IMR-90 (cell line): ENCODE measurements around the gene INPP5A. TPM values are rescaled to one million over a fixed set of nuclear protein-coding genes. Genes with fewer than 3 reads are reported as not detected.

Source experiments
- ATAC-seq: fragments of 200-7000 bp; cut with Tn5 transposase; 2 replicates; pipeline ENCODE4 v1.9.1; 2020; ENCODE audit warnings: low read depth, mild to moderate bottlenecking, moderate library complexity
- BruUV-seq: library from RNA; stranded (reverse); fragments of 400-500 nt; replicated peaks from 2 replicates; lab custom pipeline; 2021; lab: Mats Ljungman, UMichigan
- CTCF ChIA-PET: fragments of 300-600 bp; formaldehyde crosslinking; extraction: SDS; loops from one replicate; lab custom pipeline; 2021; ENCODE audit warnings: antibody characterized with exemption; lab: Yijun Ruan, JAX
- POLR2A ChIA-PET: fragments of 300-600 bp; sonication (Branson Sonifier 250); formaldehyde crosslinking; loops from one replicate; lab custom pipeline; 2022; ENCODE audit warnings: antibody characterized with exemption; ENCODE audit not compliant: unreplicated experiment; lab: Charles Lee
- DNase-seq: peaks from one replicate; pipeline ENCODE4 v3.0.0; 2013
- H2AFZ ChIP-seq: replicated peaks from 2 replicates; pipeline ENCODE3; 2013; ENCODE audit warnings: low read length, mild to moderate bottlenecking; ENCODE audit not compliant: poor library complexity
- H2AK5ac ChIP-seq: 2 replicates; pipeline ENCODE4 v1.6.1; 2013; ENCODE audit warnings: low read depth, low read length, inconsistent platforms
- H2AK9ac ChIP-seq: replicated peaks from 2 replicates; pipeline ENCODE3; 2013; ENCODE audit warnings: mild to moderate bottlenecking, low read depth, low read length, moderate library complexity; ENCODE audit not compliant: poor library complexity
- H2BK120ac ChIP-seq: 2 replicates; pipeline ENCODE4 v1.6.1; 2013; ENCODE audit warnings: low read depth, low read length, inconsistent platforms
- H2BK15ac ChIP-seq: 3 replicates; pipeline ENCODE4 v1.6.1; 2013; ENCODE audit warnings: low read depth, low read length, inconsistent platforms
- H2BK20ac ChIP-seq: 2 replicates; pipeline ENCODE4 v1.6.1; 2013; ENCODE audit warnings: low read depth, mild to moderate bottlenecking, inconsistent platforms, low read length, moderate library complexity
- H2BK5ac ChIP-seq: 2 replicates; pipeline ENCODE4 v1.6.1; 2013; ENCODE audit warnings: mild to moderate bottlenecking, low read depth, low read length, inconsistent platforms; ENCODE audit not compliant: poor library complexity, severe bottlenecking
- H3K14ac ChIP-seq: replicated peaks from 2 replicates; pipeline ENCODE4 v1.6.1; 2013; ENCODE audit warnings: low read depth, low read length, inconsistent platforms
- H3K18ac ChIP-seq: 2 replicates; pipeline ENCODE4 v1.6.1; 2013; ENCODE audit warnings: low read depth, low read length, control low read depth
- H3K23ac ChIP-seq: 2 replicates; pipeline ENCODE4 v1.6.1; 2013; ENCODE audit warnings: low read depth, low read length, inconsistent platforms
- H3K27ac ChIP-seq: 2 replicates; pipeline ENCODE4 v1.5.1; 2013; ENCODE audit warnings: mild to moderate bottlenecking, control low read depth, low read length; ENCODE audit not compliant: insufficient read depth
- H3K27me3 ChIP-seq: 2 replicates; pipeline ENCODE4 v1.6.1; 2013; ENCODE audit warnings: low read length; ENCODE audit not compliant: control insufficient read depth, insufficient read depth
- H3K36me3 ChIP-seq: 2 replicates; pipeline ENCODE4 v1.6.1; 2013; ENCODE audit warnings: low read length, mixed read lengths; ENCODE audit not compliant: control insufficient read depth, insufficient read depth
- H3K4ac ChIP-seq: 2 replicates; pipeline ENCODE4 v1.6.1; 2013; ENCODE audit warnings: low read depth, low read length, inconsistent platforms
- H3K4me1 ChIP-seq: 2 replicates; pipeline ENCODE4 v1.6.1; 2013; ENCODE audit warnings: low read length, mixed read lengths; ENCODE audit not compliant: control insufficient read depth, insufficient read depth
- H3K4me2 ChIP-seq: 2 replicates; pipeline ENCODE4 v1.6.1; 2013; ENCODE audit warnings: low read depth, mild to moderate bottlenecking, control low read depth, low read length, moderate library complexity
- H3K4me3 ChIP-seq: 2 replicates; pipeline ENCODE4 v1.5.1; 2013; ENCODE audit warnings: low read depth, mild to moderate bottlenecking, control low read depth, low read length, moderate library complexity; ENCODE audit not compliant: insufficient read depth
- H3K56ac ChIP-seq: 2 replicates; pipeline ENCODE4 v1.6.1; 2013; ENCODE audit warnings: low read length, inconsistent platforms; ENCODE audit not compliant: insufficient read depth; ENCODE audit errors: extremely low read depth
- H3K79me1 ChIP-seq, 2 experiments: 2 replicates each; pipeline ENCODE4 v1.6.1; 2013; ENCODE audit warnings: low read length in 2 of 2, inconsistent platforms in 1 of 2, low read depth in 1 of 2
- H3K9ac ChIP-seq: 2 replicates; pipeline ENCODE4 v1.6.1; 2013; ENCODE audit warnings: low read depth, low read length, control low read depth
- H3K9me1 ChIP-seq: 2 replicates; pipeline ENCODE4 v1.6.1; 2013; ENCODE audit warnings: low read length, inconsistent platforms; ENCODE audit not compliant: insufficient read depth
- H3K9me3 ChIP-seq: 2 replicates; pipeline ENCODE4 v1.6.1; 2013; ENCODE audit warnings: low read length; ENCODE audit not compliant: control insufficient read depth, insufficient read depth
- H4K20me1 ChIP-seq: 2 replicates; pipeline ENCODE4 v1.6.1; 2013; ENCODE audit warnings: low read length, inconsistent platforms; ENCODE audit not compliant: insufficient read depth
- H4K5ac ChIP-seq: 2 replicates; pipeline ENCODE4 v1.6.1; 2013; ENCODE audit warnings: mild to moderate bottlenecking, low read depth, low read length, control low read depth
- H4K8ac ChIP-seq, 2 experiments: 2 replicates each; pipeline ENCODE4 v1.6.1; 2013; ENCODE audit warnings: low read depth in 2 of 2, low read length in 2 of 2, control low read depth in 1 of 2, inconsistent platforms in 1 of 2
- H4K91ac ChIP-seq: 2 replicates; pipeline ENCODE4 v1.6.1; 2013; ENCODE audit warnings: low read depth, low read length, inconsistent platforms; ENCODE audit not compliant: insufficient read depth
- CEBPB ChIP-seq: IDR thresholded peaks from 2 replicates; pipeline ENCODE4 v1.6.1; 2012; ENCODE audit warnings: low read depth, low read length, improper control_type of control experiment
- CTCF ChIP-seq: conservative IDR thresholded peaks from 2 replicates; pipeline ENCODE4 v1.5.1; 2012; ENCODE audit warnings: mild to moderate bottlenecking, low read depth, low read length, improper control_type of control experiment
- ELK1 ChIP-seq: fragments of 150-350 bp; IDR thresholded peaks from 2 replicates; pipeline ENCODE4 v1.6.1; 2016; ENCODE audit warnings: low read depth, mild to moderate bottlenecking, low read length, moderate library complexity, borderline replicate concordance
- FOS ChIP-seq: fragments of 150-350 bp; IDR thresholded peaks from 2 replicates; pipeline ENCODE4 v1.6.1; 2016; ENCODE audit warnings: low read depth, low read length
- MXI1 ChIP-seq: IDR thresholded peaks from 2 replicates; pipeline ENCODE4 v1.6.1; 2012; ENCODE audit warnings: low read depth, mild to moderate bottlenecking, low read length, moderate library complexity, borderline replicate concordance
- RCOR1 ChIP-seq: IDR thresholded peaks from 2 replicates; pipeline ENCODE4 v1.6.1; 2012; ENCODE audit warnings: mild to moderate bottlenecking, low read length, improper control_type of control experiment; ENCODE audit not compliant: insufficient replicate concordance
- USF2 ChIP-seq: fragments of 150-350 bp; IDR thresholded peaks from 2 replicates; pipeline ENCODE4 v1.6.1; 2017; ENCODE audit warnings: mild to moderate bottlenecking, antibody characterized with exemption, low read length, low read depth
- WGBS, 2 experiments: methylation state at CpG; one replicate each; pipeline versions ENCODE4 v1.1.5 to v1.1.7; 2013; ENCODE audit warnings: missing lambda C conversion rate in 2 of 2; ENCODE audit not compliant: insufficient read length in 1 of 2; ENCODE audit errors: extremely low coverage in 2 of 2; 5-methylcytosine and 5-hydroxymethylcytosine counted together
- dilution Hi-C: fragments of 300-500 bp; cut with HindIII; formaldehyde crosslinking; loops from one replicate; pipeline ENCODE4 v1.14.3; 2018; ENCODE audit warnings: low sequenced_read_pairs; ENCODE audit not compliant: unreplicated experiment
- in situ Hi-C: fragments of 300-500 bp; cut with MboI; formaldehyde crosslinking; loops from 3 replicates; pipeline ENCODE4 v1.14.3; 2019; ENCODE audit warnings: low sequenced_read_pairs, inconsistent platforms, mixed read lengths
- intact Hi-C: fragments of 100-400 bp; cut with micrococcal nuclease; formaldehyde crosslinking; loops from 2 replicates; pipeline ENCODE4 v1.10.0; 2022
- polyA plus RNA-seq, 3 experiments: library from polyadenylated mRNA; depleted of rRNA; stranded (reverse); fragments of >200 nt; gene quantifications; 2 replicates each; pipeline ENCODE4 v1.2.3, GENCODE V29; 2012; ENCODE audit warnings: low replicate concordance in 1 of 3
- total RNA-seq: library from RNA; depleted of rRNA; stranded (reverse); fragments of >200 nt; gene quantifications from 2 replicates; pipeline ENCODE4 v1.2.3, GENCODE V29; 2012

Gene INPP5A
- total and polyA plus RNA-seq, 2 of the 4 experiments (the other 2 are of a cell fraction) = 21.4 to 36.7 TPM

DNA sequence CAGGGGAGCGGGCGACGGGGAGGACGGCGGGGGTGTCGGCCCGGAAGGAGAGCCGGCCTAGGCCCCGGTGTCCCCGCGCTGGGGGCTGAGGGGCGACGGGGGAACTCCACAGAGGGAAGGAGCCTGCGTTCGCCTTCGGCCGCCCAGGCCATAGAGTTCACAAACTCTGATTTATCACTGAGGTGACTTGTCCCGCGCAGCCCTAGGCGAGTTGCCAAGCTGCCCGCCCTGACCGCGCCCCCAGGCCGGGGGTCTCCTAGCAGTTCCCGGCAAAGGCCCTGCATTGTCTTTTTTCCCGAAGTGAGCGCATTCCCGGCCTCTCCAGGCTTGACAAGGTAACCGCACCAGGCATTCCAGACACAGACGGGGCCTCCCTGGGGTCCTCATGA lies 251.2 kb downstream of the INPP5A start:
- H3K9me3 ChIP-seq = peaks cover 5% of the 10 kb centered on the region; the same call in 1 of the 2 replicates
- H3K56ac ChIP-seq = no peak overlapping the region
- no peak overlapping the region for H4K91ac ChIP-seq
- H3K23ac ChIP-seq = no peak overlapping the region
- ChIA-PET CTCF (no interaction called here), POLR2A (no interaction called here)
- H3K27ac ChIP-seq = no peak overlapping the region
- dilution Hi-C loops (no loop called here), intact Hi-C loops (loop anchor here (1.0 kb wide), 1 partner anchor 135 kb away; no protein-coding TSS in a partner anchor), in situ Hi-C loops (no loop called here)
- peaks cover 66% of the 10 kb centered on the region for H3K27me3 ChIP-seq
- no peak overlapping the region for H2BK20ac ChIP-seq
- H3K14ac ChIP-seq = no peak overlapping the region
- no peak overlapping the region for H2AK9ac ChIP-seq
- no peak overlapping the region for H3K4me3 ChIP-seq
- H3K9me1 ChIP-seq = no peaks in the 10 kb centered on the region
- TF ChIP-seq FOS = no peak
- no peak for TF ChIP-seq USF2
- no peak for TF ChIP-seq MXI1
- no peak for TF ChIP-seq ELK1
- TF ChIP-seq CTCF = no peak
- TF ChIP-seq CEBPB = no peak
- TF ChIP-seq RCOR1 = no peak
- no peaks in the 10 kb centered on the region for H3K36me3 ChIP-seq
- H4K5ac ChIP-seq = no peak overlapping the region
- no peak overlapping the region for H2BK5ac ChIP-seq
- H3K9ac ChIP-seq = no peak overlapping the region
- H3K4me2 ChIP-seq = no peak overlapping the region
- ATAC-seq = no peak
- no peak overlapping the region for H2BK120ac ChIP-seq
- H2BK15ac ChIP-seq = no peak overlapping the region
- WGBS, 2 experiments = 2% methylated on average over 17 of the region's 30 CpGs; no CpG with 5 or more reads in 1 of the 2 experiments
- BruUV-seq = no TSS peak
- H4K20me1 ChIP-seq = no peaks in the 10 kb centered on the region
- no peak overlapping the region for H3K4ac ChIP-seq
- DNase-seq = no peak
- H2AFZ ChIP-seq = no peak overlapping the region
- no peaks in the 10 kb centered on the region for H3K4me1 ChIP-seq
- no peak overlapping the region for H4K8ac ChIP-seq
- no peaks in the 10 kb centered on the region for H3K79me1 ChIP-seq
- H3K18ac ChIP-seq = no peak overlapping the region
- H2AK5ac ChIP-seq = no peak overlapping the region
